Muscle of back (tissue), 11 donors: Measurements from ENCODE around the gene ABCA5. TPM values are rescaled to one million over a fixed set of nuclear protein-coding genes. Genes with fewer than 3 reads are reported as not detected.
"Not testable (repeated sequence)": the region's sequence is repeated elsewhere in the genome, so short reads cannot be mapped to it uniquely, and the experiment has no call there.

ENCODE experiments used
- DNase-seq, 3 donors: peaks; one replicate each; pipeline versions ENCODE4 v3.0.0 to v3.0.0-alpha.2; 2013
- polyA plus RNA-seq, 10 donors: library from polyadenylated mRNA; unstranded; fragments of 120-200 nt; gene quantifications; one replicate each; pipeline ENCODE4 v1.2.1, GENCODE V29; 2013; ENCODE audit not compliant: insufficient read length in 10 of 10

Gene ABCA5
- polyA plus RNA-seq, 10 donors: 11.4 to 28.1 (median 19.4) TPM

DNA sequence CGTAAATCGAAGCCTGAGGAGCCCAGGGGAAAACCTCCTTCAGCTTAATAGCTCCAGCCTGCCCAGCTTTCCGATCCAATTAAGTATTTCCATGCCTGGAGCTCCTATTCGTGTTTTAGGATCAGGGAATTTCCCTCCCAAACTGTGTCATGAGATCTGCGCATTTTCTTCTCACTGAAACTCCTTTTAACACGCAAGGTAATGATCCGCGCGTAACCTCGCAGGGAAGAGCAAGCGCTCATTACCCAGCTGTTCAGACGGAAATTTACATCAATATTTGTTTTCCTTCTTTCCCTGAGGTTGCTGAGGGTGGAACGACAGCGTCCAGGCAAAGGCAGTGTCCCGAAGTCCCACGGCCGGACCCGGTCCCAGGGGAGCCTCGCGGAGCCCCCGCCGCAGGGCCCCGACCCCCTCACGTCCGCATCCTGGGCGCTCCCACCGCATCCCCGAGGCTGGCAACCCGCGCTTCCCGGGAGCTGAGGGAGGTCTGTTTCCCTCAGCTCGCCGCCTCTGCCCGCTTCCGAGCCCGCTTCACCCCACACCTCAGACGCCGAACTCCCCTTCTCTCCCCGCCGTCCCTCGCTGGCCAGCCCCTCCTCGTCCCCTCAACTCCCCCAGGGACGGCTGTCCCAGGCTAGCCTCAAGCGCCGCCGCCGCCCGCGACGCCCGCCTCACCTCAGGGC is 415 bp downstream of the ABCA5 start:
- DNase-seq: peak in 1 of 3 donors; percentile 61

DNA sequence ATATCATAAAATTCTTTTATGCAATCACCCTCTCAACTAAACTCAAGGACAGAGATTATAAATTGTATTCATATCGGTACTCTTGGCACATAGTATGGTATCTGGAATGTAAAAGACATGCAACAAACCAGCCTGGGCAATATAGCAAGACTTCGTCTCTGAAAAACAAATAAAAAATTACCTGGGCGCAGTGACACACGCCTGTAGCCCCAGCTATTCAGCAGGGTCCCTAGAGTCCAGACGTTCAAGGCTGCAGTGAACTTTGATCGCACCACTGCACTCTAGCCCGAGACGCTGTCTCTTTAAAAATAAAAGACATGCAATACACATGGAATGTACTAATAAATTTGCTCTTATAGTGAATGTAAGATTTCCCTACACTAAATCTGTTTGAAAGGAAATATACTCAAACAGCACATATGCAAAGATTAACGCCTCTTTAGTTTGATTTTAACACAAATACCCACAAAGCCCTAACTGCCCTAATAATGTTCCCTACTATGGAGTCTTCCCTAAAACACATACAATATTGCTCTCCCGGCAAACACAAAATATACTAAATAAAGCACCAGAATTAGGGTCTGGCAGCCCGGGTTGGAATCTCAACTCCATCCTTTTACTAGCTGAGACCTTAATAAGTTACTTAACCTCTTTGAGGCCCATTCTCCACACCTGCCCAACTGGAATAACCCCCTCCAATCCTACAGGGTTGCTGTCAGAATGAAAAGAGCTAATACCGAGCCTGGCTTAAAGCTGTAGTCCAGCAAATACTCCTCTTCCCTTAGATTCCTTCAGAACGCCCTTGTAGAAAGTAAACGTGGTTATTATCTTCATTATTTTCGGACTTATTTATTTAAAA is 1.2 kb downstream of the ABCA5 start:
- no peak for DNase-seq

DNA sequence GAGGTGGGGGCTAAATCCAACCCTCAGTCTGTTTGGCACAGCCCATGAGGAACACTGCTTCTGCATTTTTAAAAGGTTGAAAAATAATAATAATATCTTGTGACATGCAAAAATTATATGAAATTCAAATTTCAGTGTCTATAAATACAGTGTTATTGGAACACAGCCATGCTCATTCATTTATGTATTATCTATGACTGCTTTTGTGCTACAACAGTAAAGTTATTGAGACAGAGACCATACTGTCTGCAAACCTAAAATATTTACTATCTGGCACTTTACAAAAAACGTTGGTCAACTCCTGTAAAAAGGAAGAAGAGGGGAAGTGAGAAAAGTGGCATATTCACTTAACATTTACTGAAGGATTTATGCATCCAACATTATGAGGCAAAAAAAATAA is 3.1 kb downstream of the ABCA5 start:
- no peak for DNase-seq

DNA sequence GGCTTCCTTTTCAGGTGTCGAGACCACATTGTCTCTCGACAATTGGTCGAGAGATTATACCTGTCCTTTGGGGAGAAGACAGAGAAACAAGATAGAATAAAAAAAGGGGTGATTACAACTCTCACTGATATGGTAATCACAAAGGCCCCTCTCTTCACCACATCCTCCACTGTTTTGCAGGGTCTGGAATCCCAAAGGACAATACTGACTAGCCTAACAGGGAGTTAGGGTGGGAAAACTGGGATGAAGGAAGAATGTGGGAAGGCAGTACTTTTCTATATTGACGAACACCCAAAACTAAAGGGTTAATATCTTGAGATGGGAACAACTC is 6.1 kb downstream of the ABCA5 start:
- DNase-seq: no peak

DNA sequence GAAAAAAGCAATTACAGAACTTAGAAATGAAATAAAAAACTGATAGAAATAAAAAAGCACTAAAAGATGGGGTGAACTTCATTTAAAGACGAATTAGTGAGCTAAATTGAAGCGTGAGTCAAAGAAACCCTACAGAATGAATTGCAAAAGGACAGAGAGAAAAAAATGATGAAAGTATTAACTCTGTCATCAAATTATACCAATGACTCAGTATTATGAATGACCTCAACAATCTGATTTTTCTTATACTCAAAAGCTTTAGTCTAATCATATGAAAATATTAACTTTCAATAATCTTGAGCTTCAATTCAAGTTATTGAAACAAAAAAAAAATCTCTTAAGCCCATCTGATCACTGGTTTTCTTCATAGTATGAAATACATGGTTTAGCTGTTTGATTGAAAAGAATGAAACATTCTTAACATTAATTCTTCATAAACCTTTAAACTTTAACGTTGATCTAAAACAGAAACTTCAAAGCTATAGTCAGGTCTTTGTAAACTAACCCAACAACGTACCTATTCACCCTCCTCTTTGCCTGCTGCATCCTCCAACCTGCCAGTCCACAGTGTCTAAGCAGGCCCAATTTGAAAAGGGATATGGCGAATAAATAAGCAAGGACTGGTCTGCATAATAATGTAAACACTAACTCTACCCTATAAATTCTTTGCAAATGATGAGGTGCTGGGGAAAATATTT is 6.6 kb downstream of the ABCA5 start:
- DNase-seq: no peak

GRCh38 chr17:69317625-69318024 is 9.3 kb downstream of the ABCA5 start:
- DNase-seq: no peak

DNA sequence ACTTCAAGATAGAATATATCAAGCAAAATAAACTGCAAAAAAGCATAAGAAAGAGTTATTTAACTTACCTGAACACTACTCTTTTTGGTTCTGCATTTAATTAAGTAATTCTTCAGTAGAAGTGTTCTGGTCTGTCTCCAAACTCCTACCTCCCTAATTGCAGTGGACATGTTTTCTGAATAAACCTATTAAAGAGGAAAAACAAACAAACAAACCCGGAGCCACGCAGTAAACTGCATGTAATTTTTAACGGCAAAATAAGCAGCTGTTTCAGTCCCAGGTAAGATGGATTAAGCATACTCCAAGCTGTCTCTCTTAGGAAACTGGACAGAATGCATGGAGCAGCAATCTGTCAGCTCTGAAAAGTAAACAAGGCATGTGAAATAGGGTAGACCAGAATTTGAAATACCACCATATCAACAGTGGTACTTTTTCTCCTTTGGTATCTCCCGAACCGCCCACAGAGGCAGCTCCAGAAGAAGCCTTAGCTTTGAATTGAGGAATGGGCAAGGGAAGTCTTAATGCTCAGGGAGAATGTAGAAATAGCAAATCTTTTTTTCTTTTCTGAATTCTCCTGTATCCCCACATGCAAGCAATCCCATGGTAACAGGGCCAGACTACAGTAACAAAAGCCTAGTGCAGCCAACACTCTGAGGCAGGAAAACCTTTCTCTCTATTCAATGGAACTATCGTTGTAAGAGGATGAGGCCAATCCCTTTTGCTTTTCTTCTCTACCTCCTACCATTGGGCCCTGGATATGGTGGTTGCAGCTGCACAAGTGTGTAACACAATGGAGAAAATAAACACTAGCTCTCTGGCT is 12.5 kb downstream of the ABCA5 start:
- peak in 2 of 3 donors; percentile 1 to 4 for DNase-seq

GRCh38 chr17:69305177-69305576 is 21.8 kb downstream of the ABCA5 start:
- DNase-seq: no peak

DNA sequence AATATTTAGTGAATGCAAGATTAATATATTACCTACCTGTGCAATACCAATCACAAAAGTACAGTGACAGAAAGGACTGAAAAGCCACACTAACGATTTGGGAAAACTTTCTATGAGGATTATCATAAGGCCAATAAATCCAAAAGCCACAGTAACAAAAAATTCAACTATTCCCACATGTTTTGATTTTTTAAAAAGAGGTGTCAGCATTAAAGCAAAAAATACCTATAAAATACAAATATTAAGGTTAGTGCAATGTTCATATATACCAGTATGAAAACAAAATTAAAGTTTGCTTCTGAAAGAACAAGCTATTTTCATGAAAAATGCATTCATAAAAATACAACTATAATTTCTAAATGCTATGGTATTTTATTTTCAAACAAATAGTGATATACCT is 24.3 kb downstream of the ABCA5 start:
- no peak for DNase-seq

- DNase-seq: no peak
These were observed 26.7 kb downstream of the ABCA5 start for GRCh38 chr17:69300222-69300621.

DNA sequence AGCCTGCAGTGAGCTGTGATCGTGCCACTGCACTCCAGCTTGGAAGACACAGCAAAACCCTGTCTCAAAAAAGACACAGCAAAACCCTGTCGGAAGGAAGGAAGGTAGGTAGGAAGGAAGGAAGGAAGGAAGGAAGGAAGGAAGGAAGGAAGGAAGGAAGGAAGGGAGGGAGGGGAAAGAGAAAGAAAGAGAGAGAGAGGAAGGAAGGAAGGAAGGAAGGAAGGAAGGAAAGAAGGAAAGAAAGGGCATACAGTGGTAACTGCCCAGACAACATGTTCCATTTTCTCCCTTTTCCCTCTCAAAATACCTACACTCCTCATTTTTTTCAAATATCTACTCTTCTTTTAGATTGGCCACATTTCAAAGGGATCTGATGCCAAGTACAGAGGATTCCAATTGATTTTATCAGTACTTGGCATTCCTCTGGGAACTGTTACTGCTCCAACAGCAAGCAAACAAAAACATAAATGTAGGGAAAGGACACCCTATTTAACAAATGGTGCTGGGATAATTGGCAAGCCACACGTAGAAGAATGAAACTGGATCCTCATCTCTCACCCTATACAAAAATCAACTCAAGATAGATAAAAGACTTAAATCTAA is 28.7 kb downstream of the ABCA5 start:
- DNase-seq: not testable (repeated sequence)

DNA sequence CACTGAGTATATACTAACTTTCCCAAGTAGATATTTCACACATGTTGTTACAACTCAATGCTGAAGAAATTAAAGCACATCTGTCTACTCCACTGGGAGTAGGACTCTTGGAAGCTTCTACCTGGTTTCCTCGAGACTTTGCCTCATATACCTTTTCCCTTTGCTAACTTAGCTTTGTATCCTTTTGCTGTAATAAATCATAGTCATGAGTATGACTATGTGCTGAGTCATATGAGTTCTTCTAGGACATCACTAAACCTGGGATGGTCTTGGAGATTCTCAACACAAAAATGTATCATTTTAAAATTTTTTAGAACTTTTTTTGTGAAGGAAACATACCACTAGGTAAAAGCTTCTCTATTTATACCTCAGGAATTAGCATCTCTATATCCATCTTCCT is 39.8 kb downstream of the ABCA5 start:
- no peak for DNase-seq

GRCh38 chr17:69286257-69286656 is 40.7 kb downstream of the ABCA5 start:
- no peak for DNase-seq

- DNase-seq: no peak
These were observed 42.3 kb downstream of the ABCA5 start for GRCh38 chr17:69284646-69285045.

DNA sequence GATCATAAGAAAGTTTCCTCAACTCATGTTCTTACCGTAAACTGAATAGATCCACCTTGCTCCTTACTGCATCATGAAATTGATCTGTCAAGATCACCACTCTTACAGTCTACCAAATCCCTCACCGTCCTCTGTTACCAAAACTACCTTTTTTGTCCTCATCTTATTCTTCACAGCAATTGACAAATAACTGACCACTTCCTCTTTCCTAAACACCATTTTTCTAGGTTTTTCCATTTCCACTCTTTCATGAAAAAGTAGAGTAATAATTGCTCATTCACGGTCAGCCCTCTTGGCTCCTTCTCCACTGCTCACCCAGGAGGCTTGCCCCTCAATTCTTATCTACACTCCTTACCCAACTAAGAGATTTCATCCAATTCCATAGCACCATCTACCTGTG is 44.9 kb downstream of the ABCA5 start:
- DNase-seq: no peak

- not testable (repeated sequence) for DNase-seq
These were observed 50.7 kb downstream of the ABCA5 start for GRCh38 chr17:69276279-69276678.

DNA sequence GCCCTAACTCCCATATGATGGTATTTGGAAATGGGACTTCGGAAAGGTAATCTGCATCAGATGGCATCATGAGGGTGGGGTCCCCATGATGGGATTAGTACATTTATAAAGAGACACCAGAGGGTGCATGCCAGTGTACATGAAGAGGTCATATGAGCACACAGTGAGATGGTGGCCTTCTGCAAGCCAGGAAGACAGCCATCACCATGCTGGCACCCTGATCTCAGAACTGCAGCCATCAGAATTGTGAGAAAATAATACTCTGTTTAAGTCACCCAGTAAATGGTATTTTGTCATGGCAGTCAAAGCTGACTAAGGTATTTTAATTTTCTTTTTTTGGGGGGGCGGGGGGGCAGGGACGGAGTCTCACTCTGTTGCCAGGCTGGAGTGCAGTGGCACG is 51.2 kb downstream of the ABCA5 start:
- no peak for DNase-seq

- no peak for DNase-seq
These were observed 55.9 kb downstream of the ABCA5 start for GRCh38 chr17:69271023-69271422.

- peak; percentile 26 to 86 (median 40) for DNase-seq
These were observed 57.6 kb downstream of the ABCA5 start for GRCh38 chr17:69269131-69269998.

GRCh38 chr17:69268543-69269014 is 58.4 kb downstream of the ABCA5 start:
- no peak for DNase-seq
